GM18502 (cell line): ENCODE measurements around the gene FRYL.
"Not testable (repeated sequence)": the region's sequence is repeated elsewhere in the genome, so short reads cannot be mapped to it uniquely, and the experiment has no call there.

Experiments used
- ATAC-seq: cut with Tn5 transposase; IDR thresholded peaks from one replicate; pipeline ENCODE4 v1.9.1; 2021; ENCODE audit warnings: mild to moderate bottlenecking; ENCODE audit not compliant: unreplicated experiment, poor library complexity

FRYL gene

DNA sequence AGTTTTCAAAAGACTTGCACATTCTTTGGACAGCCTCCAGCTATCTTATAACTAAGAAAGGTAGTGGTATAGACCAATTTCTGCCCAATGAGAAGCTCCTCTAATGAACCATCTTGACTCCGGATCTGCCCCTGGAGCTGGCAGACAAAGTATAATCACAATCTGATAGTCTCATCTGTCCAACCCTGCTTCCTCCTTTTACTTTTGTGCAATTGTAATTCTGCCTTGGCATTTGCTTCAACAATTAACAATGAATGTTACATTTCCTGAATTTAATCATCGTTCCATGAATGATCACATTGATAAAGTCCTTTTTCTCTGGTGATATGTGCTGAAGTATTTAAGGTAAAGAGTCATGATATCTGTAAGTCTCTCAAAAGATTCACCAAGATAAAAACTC is 27.8 kb downstream of the FRYL start:
- no peak for ATAC-seq

DNA sequence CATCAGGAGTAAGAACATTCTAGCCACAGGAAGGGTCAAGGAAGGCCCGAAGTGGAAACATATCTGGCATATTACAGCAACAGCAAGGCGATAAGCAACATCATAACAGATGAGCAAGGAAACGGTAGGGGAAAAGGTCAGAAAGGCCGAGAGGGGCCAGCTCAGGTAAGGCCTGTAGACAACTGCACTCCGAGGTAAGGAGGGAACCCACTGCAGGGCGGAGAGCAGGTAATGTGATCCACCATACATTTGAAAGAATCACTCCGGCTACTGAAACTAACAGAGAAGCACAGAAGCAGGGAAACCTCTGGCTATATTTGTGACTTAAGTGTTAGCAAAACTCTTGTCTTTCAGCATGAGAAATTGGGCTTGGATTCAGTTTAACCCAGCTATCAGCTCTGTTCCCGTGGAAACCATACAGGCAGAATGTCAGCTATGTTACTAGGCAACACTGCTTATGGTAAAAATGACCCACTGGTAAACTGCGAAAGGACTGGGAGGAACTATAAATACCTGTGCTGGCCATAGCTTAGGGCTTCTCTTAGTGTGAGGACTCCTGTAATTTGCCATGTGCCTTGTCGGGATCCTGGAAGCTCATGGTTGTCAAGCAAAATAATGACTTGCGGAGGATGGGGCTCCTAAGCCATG is 31.0 kb downstream of the FRYL start:
- no peak for ATAC-seq

DNA sequence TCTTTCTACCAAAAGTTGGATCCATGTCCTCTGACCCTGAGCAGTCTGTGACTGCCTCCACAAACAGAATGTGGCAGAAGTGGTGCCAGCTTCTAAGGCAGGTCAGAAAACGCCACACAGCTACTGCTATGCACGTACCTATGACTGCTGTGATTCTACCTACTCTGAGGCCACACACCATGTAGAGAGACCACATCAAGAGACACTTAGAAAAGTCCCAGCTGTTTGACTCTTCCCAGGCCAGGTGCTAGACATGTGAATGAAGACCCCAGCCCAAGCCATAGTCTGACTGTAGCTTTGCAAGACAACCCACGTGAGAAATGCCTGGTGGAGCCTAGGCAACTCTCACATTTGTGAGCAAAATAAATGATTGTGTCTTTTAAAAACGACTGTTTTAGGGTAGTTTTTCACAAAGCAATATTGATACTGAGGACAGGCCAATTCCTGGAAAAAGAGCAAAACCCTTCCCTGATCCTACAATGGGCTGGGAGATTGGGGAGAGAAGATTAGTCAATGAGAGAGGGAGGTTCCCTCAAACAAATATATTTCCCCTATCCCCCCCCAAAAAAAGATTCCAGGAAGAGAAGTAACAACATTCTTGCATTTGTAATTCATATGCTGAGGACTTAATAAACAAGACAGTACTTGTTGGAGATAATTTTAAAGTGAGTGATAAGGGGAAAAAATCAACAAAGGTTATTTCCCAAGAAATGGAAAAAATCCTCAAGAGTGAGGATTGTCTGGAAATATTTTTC is 33.3 kb downstream of the FRYL start:
- ATAC-seq, result no peak

DNA sequence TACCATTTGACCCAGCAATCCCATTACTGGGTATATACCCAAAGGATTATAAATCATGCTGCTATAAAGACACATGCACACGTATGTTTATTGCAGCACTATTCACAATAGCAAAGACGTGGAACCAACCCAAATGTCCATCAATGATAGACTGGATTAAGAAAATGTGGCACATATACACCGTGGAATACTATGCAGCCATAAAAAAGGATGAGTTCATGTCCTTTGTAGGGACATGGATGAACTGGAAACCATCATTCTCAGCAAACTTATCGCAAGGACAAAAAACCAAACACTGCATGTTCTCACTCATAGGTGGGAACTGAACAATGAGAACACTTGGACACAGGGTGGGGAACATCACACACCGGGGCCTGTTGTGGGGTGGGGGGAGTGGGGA is 34.9 kb downstream of the FRYL start:
- not testable (repeated sequence) for ATAC-seq

DNA sequence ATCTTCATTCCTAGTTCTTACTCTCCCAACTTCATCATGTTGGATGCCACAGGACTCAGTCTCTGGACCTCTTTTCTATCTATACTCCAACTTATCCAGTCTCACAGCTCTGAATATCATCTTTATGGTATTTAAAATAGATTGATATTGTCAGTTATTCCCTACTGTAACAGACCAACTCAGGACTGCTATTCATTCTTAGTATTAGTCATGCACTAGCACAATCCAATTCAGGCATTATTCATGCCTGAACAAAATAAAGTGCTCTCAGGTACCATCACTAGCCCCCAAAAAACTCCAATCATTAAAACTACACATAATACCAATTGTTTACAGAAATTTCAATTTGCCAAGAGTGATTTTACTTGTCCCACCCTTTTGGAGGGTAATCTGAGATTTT is 37.7 kb downstream of the FRYL start:
- ATAC-seq, result peak; percentile 46

DNA sequence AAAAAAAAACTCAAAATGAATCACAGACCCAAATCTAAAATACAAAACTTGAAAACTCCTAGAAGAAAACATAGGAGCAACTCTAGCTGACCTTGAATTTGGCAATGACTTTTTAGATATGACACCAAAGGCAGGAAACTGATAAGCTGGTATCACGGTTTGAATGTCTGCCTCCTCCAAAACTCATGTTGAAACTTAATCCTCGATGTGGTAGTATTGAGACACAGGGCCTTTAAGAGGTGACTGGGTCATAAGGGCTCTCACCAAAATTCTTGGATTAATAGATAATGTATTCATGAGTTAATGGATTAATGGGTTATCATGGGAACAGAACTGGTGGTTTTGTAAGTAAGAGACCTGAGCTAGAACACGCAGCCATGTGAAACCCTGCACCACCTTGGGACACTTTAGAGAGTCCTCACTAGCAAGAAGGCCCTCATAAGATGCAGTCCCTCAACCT is 40.5 kb downstream of the FRYL start:
- ATAC-seq, result peak; percentile 62

DNA sequence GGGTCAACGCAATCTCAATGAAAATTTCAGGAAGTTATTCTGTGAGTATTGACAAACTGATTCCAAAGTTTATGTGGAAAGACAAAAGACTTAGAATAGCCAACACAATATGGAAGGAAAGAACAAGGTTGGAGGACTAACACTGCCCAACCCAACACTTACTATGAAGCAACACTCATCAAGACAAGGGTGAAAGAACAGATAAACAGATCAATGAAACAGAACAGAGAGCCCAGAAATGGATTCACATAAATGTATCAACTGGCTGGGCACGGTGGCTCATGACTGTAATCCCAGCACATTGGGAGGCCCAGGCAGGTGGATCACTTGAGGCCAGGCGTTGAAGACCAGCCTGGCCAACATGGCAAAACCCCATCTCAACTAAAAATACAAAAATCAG is 41.2 kb downstream of the FRYL start:
- no peak for ATAC-seq

DNA sequence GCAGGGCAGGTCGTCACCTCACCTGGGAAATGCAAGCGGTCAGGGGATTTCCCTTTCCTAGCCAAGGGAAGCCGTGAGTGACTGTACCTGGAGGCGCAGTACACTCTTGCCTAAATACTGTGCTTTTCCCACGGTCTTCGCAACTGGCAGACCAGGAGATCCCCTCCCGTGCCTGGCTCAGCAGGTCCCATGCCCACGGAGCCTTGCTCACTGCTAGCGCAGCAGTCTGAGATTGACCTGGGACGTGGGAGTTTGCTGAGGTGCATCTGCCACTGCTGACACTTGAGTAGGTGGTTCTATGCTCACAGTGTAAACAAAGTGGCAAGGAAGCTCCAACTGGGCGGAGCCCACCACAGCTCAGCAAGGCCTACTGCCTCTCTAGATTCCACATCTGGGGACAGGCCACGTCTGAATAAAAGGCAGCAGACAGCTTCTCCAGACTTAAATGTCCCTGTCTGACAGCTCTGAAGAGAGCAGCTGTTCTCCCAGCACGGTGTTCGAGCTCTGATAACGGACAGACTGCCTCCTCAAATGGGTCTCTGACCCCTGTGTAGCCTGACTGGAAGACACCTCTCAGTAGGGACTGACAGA is 51.1 kb downstream of the FRYL start:
- ATAC-seq, result not testable (repeated sequence)

DNA sequence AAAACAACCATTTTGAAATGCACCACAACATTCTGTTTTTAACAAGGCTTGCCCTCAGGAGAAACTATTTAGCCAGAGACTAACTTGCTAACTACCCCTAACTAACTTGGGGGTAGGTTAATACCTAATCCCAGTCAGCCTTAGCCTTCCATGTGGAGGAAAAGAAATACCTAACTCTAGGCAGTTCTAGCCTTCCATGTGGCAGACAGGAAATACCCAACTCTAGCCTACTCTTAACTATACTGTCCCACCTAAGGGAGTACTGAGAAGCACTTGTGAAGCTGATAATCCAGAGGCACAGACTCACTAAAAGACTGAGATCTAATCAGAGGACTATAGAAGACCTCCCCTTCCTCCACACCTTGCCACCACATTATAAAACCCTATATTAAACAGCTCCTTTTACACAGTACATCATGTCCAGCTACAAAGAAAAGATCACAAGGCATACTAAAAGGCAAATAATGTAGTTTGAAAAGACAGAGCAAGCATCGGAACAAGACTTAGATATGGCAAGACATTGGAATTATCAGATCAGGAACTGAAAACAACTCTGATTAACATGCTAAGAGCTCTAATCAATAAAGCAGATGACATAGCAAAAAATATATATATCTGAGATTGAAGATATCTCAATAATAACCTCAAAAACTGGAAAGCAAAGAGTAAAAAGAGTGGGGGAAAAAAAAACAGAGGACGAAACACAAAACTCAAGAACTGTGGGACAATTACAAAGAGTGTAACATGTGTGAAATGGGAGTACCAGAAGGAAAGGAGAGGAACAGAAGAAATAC is 52.2 kb downstream of the FRYL start:
- ATAC-seq, result no peak

DNA sequence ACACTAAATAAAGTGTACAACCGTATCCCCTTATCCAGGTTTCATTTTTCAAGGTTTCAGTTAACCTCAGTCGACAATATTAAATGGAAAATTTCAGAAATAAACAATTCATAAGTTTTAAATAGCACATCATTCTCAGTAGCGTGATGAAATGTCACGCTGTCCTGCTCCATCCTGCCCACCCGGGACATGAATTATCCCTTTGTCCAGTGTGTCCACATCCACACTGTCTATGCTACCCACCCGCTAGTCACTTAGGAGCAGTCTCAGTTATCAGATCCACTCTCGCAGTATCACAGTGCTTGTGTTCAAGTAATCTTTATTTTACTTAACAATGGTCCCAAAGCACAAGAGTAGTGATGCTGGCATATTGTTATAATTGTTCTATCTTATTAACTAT is 54.7 kb downstream of the FRYL start:
- ATAC-seq, result no peak

DNA sequence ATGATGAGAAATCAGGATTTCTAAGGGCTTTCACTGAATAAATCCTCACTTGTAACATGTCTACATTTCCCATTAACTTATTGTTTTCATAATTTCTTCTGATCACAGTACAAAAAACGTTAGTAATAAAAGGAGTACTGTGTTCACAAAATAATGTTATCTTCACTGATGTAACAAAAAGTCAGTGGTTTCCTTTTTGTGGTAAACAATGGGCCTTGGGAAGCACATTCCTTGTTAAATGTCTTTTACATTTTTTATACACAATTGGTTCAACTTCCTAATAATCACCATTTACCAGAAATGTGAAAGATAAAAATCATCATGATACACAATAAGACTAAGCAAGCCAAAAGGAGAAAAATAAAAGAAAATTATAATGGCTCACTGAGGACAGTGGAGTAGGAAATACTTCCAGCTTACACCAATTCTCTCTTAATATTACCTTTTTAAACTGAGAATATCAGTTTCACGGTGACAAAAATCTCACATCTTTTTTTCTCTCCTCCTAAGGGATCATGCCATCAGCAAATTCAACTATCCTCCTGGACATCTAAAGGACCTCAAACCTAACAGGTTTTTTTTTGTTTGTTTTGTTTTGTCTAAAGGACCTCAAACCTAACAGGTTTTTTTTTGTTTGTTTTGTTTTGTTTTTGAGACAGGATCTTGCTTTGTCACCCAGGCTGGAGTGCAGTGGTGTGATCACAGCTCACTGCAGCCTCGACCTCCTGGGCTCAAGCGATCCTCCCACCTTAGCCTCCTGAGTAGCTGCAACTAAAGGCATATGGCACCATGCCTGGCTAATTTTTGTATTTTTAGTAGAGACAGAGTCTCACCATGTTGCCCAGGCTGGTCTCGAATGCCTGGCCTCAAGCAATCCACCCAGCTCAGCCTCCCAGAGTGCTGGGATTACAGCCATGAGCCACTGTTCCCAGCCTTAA is 57.3 kb downstream of the FRYL start:
- no peak for ATAC-seq

DNA sequence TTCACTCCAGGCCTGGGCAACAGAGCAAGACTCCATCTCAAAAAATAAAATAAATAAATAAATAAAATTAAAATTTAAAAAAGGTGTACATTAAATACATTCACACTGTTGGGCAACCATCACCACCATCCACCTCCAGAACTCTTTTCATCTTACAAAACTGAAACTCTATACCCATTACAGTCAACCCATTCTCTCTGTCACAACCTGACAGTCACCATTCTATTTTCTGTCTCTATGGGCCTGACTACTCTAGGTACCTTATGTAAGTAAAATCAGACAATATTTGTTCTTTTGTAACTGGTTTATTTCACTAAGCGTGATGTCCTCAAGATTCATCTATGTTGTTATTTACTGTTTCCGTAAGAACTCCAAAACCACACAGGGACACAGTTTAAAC is 59.6 kb downstream of the FRYL start:
- no peak for ATAC-seq

DNA sequence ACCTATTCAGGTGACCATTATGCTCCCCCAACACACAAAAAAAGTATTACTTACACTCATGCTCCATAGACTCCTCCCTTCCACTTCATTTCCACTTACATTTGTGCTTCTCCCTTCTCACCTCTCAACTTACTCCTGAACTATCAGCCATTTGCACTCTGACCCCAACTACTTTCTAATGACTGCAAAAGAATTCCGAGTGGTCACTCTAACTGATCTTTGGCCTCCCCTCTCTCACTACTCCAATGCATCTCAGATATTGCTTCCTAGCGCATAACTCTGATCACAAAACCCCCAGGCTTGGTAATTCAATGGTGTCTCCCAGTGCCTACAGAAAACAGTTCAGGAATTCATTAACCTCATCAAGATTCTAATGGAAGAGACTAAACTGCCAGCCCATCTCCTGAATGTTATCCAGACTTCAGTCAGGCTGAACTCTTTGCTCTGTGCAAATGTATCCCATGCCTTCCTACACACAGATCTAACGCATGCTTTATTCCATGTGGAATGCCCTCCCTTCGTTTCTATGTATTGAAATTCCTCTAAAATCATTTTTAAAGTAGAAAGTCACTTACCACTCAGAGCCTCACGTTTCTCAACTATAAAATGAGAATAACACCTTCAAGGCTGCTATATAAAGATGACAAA is 61.1 kb downstream of the FRYL start:
- ATAC-seq, result no peak

DNA sequence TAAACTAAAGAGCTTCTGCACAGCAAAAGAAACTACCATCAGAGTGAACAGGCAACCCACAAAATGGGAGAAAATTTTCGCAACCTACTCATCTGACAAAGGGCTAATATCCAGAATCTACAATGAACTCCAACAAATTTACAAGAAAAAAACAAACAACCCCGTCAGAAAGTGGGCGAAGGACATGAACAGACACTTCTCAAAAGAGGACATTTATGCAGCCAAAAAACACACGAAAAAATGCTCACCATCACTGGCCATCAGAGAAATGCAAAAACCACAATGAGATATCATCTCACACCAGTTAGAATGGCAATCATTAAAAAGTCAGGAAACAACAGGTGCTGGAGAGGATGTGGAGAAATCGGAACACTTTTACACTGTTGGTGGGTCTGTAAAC is 63.8 kb downstream of the FRYL start:
- not testable (repeated sequence) for ATAC-seq

DNA sequence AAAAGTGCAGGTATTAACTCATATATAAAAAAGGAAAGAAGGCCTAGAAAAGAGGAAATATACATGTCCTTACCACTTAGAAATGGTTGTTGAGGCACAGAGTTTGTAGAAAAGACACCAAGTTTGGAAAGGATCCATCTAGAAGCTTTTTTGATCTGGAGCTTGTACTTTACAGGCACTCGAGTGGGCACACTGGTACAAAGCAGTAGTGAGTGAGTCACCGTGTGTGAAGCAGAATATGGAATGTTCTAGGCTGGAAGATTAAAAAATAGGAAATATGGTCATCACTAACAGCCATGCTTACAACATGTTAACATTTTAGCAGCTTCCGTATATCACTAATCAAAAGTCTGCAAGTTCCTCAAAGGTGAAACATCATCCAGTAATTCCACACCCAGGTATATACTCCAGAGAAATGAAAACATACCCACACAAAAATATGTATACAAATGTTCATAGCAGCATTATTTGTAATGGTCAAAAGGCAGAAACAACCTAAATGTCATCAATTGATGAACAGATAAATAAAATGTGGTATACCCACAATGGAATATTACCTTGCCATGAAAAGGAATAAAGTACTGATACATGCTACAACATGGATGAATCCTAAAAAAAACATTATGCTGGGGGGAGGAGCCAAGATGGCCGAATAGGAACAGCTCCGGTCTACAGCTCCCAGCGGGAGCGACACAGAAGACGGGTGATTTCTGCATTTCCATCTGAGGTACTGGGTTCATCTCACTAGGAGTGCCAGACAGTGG is 69.5 kb downstream of the FRYL start:
- no peak for ATAC-seq

DNA sequence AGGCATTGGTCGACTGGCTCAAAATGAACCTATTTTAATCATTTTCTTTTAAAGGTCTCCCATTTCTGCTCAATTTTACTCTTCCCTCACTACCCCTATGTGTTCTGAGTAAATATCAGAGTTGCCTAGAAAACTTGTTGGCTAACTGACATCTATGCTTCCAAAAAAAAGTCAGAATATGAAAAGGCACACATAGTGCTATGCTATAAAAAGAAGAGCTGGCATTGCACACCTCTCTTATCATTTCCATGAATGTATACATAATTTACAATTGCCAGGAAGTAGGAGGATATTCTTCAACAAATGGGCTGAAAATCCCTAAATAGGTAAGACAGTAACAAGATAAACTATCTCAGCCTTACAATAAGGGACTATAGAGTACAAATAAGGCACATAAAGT is 70.2 kb downstream of the FRYL start:
- no peak for ATAC-seq

DNA sequence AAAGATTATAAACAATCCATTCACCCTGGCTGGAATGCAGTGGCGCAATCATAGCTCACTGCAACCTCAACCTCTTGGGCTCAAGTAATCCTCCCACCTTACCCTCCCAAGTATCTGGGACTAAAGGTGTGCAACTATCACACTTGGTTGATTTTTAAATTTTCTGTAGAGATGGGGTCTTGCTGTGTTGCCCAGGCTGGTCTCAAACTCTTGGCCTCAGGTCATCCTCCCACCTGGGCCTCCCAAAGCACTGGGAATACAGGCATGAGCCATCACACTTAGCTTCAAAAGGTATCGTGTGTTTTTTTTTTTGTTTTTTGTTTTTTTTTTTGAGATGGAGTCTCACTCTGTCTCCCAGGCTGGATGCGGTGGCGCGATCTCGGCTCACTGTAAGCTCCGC is 71.5 kb downstream of the FRYL start:
- ATAC-seq, result no peak

DNA sequence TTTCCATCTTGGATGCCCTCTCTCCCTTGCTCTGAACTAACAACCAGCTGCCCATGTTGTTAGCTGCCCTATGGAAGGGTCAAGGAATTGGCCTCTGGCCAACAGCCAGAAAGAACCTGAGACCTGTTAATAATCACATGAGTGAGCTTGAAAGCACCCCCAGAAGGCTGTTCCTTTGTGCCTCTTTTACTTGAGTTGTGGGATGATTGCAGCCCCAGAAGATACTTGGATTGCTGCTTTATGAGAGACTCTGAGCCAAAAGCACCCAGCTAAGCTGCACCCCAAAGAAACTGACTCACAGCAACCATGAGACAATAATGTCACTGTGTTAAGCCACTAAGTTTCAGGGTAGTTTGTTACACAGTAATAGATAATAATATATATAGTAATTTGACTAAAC is 73.3 kb downstream of the FRYL start:
- no peak for ATAC-seq

DNA sequence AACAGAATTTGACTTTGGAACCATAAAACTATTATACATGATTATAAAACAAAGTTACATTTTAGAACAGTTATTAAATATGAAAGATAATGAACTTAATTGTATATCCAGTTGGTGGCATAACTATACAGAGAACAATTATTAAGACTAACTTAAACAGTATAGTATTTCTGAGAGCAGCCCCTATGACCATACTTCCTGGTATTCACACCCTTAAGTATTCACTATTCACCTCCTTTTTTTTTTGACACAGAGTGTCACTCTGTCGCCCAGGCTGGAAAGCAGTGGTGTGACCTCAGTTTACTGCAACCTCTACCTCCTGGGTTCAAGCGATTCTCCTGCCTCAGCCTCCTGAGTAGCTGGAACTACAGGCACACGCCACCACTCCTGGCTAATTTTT is 74.5 kb downstream of the FRYL start:
- ATAC-seq, result no peak
